Epidermal melanocyte (primary cell): ENCODE results near the gene DTX3.
"Not testable (repeated sequence)": the region's sequence is repeated elsewhere in the genome, so short reads cannot be mapped to it uniquely, and the experiment has no call there.

ENCODE experiments used
- DNase-seq: peaks from one replicate; pipeline ENCODE4 v3.0.0; 2011; ENCODE audit warnings: low spot score; ENCODE audit not compliant: insufficient read length

Gene DTX3

DNA sequence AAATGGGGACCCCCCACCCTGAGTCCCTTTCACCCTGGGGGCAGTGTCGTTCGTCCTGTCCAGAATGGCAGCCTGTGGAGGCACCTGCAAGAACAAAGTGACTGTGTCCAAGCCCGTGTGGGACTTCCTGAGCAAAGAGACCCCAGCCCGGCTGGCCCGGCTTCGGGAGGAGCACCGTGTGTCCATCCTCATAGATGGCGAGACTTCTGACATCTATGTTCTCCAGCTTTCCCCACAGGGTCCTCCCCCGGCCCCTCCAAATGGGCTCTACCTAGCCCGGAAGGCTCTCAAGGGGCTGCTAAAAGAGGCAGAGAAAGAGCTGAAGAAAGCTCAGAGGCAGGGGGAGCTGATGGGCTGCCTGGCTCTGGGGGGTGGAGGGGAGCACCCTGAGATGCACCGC, 2.2 kb downstream of the DTX3 start:
- no peak for DNase-seq

DNA sequence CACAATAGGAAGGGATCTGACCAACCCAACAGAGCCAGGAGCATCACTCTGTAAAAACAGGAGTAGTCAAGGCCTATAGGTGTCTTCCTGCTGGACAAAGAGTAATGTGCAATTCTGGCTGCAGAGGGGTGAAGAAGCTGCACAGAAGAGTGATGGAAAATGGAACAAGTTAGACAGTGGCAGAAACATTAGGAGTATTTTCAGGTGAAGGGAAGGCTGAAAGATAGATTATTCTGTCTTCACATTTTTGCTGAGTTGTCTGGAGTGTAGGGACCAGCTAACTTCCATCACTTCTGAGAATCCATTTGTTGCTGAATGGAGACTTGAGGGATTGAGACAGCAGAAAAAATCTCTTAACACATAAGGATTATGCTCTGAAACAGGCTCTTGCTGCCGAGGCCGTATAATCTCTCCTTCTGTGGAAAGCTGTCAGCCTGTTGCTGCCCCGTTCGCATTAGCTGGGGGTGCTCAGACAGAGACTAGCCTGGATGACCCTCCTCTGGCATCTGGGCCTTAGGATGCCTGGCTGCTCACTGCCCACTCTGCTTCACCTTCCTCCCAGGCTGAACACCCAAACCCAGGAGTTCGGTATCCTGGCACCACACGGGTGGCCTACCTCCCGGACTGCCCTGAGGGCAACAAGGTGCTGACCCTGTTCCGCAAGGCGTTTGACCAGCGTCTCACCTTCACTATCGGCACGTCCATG, 3.5 kb downstream of the DTX3 start:
- DNase-seq = no peak

DNA sequence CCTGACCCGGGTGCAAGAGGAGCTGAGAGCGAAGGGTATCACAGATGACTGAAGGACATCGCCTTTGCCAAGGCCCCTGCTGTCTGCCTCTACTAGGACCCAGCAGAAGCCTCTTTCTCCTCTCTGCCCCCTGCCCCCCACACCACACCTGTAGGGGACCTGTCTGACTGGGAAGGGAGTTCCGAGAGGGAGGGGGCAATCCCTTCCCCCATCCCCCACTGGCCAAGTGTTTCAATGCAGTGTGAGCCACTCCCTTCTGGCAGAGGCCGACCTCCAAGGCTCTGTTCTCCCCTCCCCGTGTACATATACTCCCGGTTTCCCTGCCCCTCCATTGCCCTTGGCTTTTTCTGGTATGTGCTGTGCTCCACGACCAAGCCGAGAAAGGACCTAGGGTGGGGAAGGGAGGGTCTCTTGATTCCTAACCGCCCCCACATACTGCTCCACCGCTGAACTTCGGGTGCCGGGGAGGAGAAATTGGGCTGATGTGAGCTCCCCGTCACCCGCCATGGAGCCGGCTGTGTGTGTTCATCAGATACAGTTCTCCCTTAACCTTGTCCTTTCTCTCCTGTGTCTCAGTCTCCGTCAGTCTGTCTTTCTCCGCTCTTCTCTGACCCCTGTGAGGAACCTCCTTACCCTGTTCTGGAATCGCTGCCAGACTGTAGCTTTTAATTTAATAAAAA, 4.6 kb downstream of the DTX3 start:
- DNase-seq = no peak

DNA sequence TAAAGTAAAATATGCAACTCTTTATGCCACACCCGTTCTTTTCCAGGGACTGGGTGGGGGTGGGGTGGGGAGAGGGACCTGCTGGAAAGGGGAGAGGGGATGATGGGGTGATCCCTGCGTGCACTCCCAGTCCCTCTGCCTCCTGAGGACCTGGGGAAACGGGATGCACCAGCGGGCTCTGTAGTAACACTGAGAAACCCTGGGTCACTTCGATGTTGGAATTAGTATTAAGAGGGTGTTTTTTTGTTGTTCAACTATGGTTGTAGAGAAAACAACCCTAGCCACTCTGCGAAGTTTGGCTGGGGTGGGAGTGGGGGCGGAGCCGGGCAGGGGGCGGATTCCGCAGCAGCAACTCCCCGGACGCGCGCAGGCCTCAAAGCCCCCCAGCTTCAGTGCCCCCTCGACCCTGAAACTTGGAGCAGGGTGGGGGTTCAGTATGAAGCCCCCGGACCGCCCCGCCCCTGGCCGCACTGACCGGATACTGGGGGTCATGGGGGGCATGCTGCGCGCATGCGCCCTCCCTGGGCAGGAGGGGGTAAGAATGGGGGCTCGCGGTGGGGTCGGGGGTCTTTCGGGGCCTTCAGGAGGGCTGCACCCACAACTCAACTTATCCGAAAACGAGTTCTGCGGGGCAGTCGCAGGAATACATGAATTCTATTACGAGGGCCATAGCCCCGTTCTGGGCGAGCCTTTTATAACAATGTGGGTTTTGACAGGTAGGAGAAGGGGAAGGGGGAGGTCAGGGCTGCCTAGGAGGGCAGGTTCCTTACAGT, 5.3 kb downstream of the DTX3 start:
- DNase-seq = no peak

DNA sequence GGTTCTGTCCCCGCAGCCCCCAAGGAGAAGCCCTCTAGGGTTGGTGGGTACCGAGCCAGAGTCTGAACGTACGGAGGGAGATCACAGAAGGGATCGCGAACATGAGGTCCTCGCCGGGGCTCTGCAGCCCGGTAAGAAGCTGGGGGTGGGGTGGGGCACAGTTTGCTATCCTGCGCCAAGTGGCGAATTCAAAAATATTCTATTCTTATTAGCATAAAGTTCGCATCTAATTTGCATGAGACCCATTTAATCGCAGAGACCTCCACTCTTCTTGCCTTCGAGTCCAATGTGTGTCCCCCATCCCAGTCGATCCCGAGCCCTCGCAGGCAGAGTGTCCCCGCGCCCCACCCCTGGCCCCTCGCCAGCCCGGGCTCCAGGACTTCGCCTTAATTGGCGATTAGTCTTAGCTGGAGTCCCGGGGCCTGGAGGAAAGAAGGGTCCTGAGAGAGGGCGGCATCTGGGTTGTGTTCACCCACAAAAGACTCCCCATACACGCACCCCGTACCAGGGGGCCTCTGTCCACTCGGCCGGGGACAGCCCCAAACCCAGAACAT, 6.0 kb downstream of the DTX3 start:
- no peak for DNase-seq

DNA sequence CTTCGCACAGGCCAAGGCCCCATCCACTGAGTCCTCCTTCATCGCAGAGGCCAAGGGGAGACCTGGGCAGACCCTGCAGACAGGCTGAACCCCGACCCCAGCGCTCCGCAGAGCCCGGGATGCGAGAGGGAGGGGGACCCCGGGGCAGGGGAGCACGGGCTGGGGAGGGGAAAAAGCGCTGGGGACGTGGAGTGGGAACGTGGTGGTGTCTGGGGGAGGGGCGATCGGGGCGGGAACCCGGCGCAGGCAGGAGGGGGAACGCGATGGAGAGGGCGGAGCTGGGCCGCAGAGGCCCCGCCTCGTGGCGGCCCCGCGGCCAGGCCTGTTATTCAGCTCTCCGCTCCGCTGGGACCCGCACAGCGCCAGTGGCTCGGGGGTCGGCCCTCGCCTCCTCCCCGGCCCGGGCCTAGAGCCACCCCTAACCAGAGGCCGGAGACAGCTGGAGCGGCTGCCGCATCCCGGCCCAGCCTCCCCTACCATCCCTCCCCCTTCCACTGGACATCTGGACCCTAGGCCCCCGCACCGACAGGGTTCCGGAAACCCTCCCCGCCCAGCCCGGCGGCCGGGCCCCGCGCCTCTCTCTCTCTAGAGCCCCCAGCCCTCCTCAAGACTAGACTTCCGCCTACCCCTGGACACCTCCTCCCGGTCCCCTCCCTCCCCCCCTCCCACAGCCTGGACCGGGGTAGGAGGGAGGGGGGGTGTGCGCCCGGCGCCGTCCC, 6.6 kb downstream of the DTX3 start, which contains the start of gene ARHGEF25:
Gene ARHGEF25, plus strand, starts transcription at position 328 of the 719 bp plus-strand sequence. CDS start 460 bp downstream, outside the sequence.
- peak; percentile 93 for DNase-seq

DNA sequence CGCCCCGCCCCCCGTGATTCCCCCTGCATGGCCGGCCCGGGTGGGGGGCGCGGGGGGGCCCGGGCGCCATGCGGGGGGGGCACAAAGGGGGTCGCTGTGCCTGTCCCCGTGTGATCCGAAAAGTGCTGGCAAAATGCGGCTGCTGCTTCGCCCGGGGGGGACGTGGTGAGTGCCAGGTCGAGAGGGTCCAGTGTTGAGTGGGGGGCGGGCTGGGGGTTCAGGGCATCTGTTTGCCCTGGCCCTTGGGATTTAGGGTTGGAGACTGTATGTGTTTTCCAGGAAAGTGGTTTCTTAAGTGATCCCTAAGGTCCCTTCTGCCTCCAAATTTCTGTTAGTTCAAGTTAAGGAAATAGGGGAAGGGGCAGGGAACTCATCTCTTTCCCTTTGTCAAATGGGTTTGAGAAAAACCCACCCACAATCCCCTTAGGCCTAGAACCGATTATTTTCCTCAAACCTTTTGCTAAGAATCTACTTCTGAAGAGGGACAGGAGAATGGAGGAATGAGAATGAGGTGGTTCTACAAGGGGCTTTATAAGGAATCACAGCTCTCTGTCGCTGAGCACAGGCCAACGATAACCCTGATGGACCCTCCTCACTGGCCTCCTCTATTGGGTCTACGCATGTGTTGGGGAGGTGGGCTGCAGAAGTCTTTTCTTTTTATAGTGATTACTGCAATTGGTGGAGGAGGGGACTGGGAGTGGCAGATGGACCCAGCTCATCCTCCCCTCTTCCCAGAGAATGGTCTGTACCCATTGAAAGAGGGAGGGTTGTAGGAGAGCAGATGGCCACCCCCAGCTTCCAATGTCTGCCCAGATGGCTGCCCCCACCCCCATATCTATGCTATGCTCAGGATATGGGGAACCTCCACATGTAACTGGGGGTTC, 7.4 kb downstream of the DTX3 start:
- DNase-seq = no peak

DNA sequence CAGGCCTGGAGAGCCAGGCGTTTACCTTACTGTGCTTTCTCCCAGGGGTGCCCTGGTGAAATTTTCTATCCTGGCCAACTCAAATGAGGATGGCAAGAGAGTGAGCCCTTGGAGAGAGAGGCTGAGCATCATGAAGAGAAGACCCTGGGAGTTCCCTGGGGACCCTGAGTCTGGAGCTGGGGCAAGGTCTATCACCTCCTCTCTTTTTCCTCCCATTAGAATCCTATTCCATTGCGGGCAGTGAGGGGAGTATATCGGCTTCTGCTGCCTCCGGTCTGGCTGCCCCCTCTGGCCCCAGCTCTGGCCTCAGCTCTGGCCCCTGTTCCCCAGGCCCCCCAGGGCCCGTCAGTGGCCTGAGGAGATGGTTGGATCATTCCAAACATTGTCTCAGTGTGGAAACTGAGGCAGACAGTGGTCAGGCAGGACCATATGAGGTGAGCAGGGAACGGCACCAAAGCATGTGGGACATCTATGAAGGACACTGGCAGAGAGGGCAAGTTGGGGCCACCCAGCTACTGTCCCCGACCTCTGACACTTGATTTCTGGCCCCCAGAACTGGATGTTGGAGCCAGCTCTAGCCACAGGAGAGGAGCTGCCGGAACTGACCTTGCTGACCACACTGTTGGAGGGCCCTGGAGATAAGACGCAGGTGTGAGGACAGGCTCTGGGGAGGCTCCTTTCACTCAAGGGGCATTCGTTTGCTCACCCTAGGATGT, 8.2 kb downstream of the DTX3 start:
- no peak for DNase-seq

DNA sequence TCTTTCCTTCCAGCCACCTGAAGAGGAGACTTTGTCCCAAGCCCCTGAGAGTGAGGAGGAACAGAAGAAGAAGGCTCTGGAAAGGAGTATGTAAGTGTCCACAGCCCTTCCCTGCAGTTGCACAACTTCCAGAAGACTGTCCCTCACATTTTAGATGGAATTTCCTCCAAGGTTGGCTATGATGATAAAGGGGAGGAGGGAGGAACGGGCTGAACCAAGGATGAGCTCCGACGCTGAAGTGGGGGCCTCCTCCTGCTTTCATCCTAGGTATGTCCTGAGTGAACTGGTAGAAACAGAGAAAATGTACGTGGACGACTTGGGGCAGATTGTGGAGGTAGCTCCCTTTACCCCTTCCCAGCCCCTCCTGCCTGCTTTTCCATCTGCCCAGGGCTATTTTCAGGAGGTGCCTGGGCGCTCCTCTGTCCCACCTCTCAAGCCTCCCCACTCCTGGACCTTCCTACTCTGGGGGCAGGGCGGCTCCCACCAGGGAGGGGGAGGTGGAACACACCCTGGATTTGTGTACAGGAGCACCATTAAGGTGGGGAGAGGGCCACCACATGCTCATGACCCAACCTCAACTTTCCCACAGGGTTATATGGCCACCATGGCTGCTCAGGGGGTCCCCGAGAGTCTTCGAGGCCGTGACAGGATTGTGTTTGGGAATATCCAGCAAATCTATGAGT, 8.9 kb downstream of the DTX3 start:
- no peak for DNase-seq

DNA sequence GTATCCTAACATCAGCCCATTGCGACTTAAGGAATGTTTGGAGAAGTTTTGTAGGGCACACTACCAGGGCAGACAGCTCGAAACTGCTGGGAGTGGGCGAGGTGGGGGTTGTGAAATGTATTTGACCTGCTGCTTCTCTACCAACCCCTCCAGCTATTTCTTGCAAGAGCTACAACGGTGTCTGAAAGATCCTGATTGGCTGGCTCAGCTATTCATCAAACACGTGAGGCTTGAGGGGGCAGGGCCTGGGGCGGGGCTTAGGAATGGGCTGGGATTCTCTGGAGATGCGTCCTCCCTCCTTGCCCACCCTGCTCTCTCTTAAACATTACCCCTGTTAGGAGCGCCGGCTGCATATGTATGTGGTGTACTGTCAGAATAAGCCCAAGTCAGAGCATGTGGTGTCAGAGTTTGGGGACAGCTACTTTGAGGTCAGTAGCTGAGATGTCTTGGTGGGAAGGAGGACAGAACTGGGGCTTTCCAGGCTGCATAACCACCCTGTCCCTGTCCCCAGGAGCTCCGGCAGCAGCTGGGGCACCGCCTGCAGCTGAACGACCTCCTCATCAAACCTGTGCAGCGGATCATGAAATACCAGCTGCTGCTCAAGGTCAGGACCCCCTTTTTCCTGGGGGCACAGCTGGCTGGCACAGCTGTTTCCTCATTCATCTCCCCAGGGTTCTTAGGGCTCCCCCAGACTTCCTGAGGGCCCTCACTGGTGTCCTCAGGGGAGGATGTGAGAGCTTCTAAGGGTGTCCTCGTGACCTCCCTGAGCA, 9.7 kb downstream of the DTX3 start:
- DNase-seq = no peak

DNA sequence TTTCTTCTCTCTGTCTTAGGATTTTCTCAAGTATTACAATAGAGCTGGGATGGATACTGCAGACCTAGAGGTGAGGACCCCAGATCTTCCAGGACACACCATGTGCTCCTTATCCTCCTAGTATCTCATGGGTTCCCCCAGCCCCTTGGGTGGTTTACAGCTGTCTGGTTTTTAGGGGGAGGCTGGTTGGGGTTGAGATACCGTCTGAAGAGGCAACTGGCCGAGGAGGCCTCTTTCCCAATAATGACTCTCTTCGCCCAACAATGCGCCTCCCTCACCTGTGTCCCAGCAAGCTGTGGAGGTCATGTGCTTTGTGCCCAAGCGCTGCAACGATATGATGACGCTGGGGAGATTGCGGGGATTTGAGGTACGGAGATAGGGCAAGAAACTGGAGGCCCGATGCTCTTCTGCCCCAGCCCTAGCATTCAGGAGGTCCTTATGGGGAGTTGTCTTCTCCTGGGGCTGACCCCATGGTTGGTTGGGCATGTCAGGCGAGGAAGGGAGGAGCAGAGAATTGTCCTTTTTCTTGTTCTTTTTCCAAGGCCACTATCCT, 10.4 kb downstream of the DTX3 start:
- no peak for DNase-seq

DNA sequence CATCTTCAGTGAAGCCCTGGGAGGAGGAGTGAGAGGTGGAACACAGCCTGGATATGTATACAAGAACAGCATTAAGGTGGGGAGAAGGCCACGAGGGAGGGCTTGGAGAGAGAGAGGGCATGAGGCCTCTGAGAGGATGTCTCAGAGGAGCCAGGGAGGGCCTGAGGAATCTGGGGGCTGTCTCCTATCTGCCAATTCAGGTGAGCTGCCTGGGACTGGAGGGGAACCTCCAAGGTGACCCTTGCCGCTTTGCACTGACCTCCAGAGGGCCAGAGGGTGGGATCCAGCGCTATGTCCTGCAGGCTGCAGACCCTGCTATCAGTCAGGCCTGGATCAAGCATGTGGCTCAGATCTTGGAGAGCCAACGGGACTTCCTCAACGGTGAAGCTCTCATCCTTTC, 11.0 kb downstream of the DTX3 start:
- DNase-seq = no peak

DNA sequence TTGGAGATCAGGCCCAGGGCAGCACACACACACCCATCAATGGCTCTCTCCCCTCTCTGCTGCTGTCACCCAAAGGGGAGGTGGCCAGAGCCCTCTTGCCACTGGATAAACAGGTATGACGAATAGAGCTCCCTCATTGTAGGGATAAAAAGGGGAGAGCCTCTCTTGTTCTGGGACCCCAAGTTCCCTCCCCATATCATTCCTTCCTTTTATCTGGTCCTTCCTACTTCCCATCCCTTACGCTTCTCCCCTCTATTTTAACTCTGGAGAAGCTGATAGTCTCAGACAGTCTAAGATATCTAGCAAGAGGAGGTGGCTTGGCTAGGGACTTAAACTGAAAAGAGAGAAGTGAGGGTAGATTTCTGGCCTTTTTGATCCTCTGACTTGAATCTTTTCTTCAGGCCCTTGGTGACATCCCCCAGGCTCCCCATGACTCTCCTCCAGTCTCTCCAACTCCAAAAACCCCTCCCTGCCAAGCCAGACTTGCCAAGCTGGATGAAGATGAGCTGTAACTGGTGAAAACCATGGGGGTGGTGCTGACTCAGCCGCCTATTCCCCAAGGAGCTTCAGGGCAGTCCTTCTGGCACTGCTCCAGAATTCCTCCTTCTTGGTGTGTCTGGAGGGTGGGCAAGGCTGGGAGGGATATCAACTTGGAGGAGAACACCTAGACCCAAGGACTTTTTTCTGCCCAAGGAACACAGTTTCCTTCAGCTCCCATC, 11.9 kb downstream of the DTX3 start:
- no peak for DNase-seq

DNA sequence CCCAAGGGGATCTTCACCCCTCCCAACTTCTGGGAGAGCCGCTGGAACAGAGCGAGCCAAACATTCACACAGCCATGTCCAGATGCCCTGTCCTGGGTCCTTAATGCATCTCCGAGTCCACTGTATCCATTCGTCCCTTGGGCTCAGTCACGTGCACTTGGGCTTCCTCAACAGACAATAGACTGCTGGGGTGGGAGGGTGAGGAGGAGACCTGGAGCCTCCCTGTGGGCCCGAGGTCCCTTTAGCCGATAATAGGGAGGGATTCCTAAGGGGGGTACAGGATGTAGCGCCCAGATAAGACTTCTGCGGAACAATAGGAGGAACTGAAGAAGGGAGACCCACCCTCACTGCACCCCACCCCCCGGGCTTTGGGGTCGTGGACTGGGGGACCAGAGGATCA, 13.3 kb downstream of the DTX3 start:
- DNase-seq = no peak

DNA sequence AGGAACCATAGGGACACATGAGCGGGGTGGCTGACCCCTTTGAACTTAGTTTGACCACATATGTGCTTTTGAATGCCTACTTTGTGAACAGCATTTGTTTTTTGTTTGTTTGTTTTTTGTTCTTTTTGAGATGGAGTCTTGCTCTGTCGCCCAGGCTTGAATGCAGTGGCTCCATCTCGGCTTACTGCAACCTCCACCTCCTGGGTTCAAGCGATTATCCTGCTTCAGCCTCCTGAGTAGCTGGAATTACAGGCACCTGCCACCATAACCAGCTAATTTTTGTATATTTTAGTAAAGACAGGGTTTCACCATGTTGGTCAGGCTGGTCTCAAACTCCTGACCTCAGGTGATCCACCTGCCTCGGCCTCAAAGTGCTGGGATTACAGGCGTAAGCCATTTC, 13.8 kb downstream of the DTX3 start:
- not testable (repeated sequence) for DNase-seq

DNA sequence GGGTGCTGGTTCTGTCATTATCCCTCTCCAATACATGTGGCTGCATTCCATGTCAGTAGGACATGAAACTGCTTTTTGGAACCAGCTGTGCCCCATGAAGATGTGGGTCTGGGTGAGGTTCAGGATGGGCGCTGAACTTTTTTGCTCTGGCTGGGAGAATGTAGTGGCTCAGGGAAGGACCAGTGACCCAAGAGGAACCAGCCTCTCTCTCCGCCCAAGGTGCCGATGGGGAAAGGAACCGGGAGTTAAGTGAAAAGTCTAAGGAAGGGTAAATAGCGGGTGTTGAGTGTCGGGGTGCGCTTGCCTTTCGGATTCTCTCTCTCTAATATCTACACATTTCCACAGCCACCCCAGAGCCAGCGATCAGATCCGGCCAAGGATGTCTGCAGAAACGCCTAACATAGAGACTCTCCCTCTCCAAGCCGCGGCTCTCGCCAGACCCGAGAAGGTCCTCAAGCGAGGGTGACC, 14.4 kb downstream of the DTX3 start:
- no peak for DNase-seq
